HG03439 (cell line): ENCODE results near the gene SLC22A9.
"Not testable (repeated sequence)": the region's sequence is repeated elsewhere in the genome, so short reads cannot be mapped to it uniquely, and the experiment has no call there.

Experiments used
- ATAC-seq: cut with Tn5 transposase; IDR thresholded peaks from one replicate; pipeline ENCODE4 v1.9.1; 2021; ENCODE audit warnings: mild to moderate bottlenecking, moderate library complexity; ENCODE audit not compliant: unreplicated experiment

The SLC22A9 gene

DNA sequence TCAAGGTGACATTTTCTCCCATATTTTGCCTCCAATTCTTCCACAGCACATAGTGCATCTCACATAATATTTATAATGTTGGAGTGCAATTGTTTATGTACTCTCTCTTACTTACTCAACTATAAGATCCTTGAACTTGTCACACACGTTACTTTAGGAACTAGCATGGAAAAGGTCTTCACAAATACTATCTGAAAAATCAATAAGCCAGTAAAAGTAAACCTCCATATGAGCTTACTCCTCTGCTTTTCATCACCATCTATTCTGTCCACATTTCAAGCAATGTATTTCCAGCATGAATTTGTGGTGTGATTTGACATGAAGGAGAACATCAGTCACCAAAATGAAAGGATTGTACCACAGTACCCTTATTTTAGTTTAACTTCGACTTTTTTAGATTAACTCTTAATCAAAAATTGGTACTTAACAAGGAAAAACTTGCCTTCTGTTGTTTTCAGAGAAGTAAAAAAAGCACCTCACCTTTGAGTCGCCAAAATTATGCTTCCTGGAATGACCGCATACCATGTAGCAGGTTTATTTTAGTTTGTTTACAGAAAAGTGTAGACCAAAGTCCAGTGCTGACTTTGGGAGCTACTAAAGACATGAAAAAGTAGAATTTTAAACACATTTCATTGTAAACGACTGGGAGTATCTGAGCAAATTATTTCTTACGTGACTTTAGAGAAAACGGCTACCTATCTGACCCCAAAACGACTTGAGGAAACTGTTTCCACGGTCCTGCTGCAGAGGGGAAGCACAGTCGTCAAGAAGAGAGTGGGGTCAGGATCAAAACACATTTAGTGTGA is at the start of gene SLC22A9:
TSS of gene SLC22A9 (plus strand) at position 621 of the 806 bp plus-strand sequence. CDS start 272 bp downstream, outside the sequence.
- ATAC-seq = no peak

DNA sequence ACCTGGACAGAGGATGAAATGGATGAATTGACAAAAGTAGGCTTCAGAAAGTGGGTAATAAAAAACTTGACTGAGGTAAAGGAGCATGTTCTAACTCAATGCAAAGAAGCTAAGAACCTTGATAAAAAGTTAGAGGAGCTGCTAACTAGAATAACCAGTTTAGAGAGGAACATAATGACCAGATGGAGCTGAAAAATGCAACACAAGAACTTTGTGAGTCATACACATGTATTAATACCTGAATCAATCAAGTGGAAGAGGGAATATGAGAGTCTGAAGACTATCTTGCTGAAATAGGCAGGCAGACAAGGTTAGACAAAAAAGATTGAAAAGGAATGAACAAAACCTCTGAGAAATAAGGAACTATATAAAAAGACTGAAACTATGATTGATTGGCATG is 47.9 kb upstream of the SLC22A9 start:
- ATAC-seq = no peak

DNA sequence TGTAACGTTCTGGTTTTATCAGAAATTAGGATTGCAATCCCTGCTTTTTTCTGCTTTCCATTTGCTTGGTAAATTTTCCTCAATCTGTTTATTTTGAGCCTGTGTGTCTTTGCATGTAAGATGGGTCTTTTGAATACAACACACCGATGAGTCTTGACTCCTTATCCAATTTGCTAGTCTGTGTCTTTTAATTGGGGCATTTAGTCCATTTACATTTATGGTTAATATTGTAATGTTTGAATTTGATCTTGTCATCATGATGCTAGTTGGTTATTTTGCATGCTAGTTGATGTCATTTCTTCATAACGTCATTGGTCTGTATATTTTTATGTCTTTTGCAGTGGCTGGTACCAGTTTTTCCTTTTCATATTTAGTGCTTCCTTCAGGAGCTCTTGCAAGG is 34.5 kb upstream of the SLC22A9 start:
- ATAC-seq = not testable (repeated sequence)

DNA sequence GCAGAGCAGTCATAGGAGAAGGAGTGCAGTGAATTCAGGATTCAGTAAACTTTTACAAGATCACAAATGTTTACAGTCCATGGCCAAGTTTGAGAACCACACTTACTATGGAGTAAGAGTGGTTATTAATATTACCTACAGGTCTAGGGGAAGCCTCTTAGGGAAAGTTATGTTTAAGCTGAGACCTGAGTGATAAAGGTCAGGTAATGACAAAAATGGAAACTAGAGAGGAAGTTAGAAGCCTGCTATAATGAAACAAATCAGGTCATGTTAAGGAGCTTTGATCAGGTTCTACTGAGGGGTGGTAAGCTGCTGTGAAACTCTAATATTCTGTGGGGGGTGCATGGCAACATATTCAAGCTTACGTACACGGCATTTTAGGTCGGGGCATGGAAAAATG is 32.5 kb upstream of the SLC22A9 start:
- no peak for ATAC-seq

DNA sequence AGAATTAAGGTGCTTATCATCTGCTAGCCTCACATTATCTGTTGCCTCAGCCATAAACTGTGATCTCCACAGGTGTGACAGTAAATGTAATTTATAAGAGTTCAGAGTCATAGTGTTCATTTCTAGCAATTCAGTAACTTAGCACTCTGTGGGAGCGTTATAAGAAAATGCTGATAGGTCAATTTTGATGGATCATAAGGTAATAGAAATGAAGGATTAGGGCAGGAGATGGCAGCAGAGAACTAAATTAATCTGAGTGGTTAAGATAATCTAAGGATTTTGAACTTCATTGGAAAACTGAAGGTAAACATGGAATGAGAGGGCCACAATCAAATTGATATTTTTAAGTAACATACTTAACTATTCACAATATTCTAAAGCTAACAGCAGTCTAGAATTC is 26.5 kb upstream of the SLC22A9 start:
- ATAC-seq = no peak

DNA sequence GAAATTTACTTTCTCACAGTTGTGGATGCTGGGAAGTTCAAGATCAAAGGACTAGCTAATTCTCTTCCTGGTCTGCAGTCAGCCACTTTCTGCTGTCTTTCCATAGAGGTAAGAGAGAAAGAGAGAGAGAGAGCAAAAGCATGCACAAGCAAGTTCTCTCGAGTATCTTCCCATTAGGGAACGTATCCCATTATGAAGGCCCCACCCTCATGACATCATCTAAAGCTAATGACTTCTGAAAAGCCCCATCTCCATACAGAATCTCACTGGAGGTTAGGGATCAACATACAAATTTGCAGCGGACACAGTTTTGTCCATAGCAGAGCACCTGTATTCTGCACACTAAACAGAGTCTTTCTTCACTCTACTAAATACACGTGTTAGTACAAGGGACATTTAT is 17.4 kb upstream of the SLC22A9 start:
- ATAC-seq = no peak

DNA sequence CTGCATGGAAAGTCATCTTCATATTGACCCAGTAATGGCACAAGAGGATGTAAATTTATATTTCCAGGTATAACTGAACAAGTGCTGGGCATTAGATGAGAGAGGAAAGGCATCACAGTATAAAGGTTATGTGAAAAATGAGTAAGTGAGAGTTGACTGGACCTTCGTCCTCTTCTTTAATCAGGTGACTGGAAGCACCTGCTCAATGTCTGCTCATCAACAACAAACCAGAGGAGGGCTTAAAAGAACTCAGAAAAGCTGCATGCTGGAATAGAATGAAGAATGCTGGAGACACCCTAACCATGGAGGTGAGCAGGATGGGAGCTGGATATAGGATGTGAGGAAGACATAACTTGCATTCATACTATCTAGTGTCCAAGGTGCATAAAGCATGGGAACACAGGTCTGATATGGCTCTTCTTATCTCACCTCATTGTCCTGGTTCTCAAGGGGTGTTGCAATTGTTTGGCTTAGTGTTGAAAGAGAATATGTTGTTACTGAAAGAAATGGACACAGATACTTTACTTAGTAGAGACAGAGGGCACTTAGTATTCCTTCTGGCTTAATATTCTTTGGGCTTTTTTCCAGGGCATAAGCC is 7.3 kb upstream of the SLC22A9 start:
- no peak for ATAC-seq

GRCh38 chr11:63369971-63370588 is 495 bp downstream of the SLC22A9 start:
- no peak for ATAC-seq

DNA sequence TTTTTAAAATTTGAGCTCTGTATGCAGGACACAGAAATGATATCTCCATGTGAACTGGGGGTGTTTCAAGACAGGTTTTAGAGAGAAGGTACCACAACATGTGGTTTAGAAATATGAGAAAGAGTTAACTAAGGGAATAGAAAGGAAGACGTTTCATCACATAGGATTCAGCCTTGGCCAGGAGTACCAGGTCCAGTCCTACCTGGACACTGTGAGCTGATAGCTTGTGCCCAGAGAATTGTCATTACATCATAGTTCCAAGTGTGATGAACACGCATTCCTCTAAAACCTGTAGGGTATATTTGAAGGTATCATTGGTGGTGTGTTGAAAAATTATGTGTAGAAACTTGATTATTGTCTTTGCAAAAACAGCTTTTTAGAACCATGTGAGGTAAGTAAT is 1.8 kb downstream of the SLC22A9 start:
- ATAC-seq = no peak

- no peak for ATAC-seq
These were observed 5.8 kb downstream of the SLC22A9 start for GRCh38 chr11:63375434-63375833.

DNA sequence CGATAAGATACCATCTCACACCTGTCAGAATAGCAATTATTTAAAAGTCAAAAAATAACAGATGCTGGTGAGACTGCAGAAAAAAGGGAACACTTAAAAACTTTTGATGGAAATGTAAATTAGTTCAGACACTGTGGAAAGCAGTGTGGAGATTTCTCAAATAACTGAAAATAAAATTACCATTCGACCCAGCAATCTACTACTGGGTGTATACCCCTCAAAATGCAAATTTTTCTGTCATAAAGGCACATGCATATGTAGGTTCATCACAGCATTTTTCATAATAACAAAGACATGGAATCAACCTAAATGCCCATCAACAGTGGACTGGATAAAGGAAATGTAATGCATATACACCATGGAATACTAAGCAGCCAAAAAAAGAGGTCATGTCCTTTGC is 10.5 kb downstream of the SLC22A9 start:
- ATAC-seq = no peak

- ATAC-seq = no peak
These were observed 26.1 kb downstream of the SLC22A9 start for GRCh38 chr11:63395697-63396096.

DNA sequence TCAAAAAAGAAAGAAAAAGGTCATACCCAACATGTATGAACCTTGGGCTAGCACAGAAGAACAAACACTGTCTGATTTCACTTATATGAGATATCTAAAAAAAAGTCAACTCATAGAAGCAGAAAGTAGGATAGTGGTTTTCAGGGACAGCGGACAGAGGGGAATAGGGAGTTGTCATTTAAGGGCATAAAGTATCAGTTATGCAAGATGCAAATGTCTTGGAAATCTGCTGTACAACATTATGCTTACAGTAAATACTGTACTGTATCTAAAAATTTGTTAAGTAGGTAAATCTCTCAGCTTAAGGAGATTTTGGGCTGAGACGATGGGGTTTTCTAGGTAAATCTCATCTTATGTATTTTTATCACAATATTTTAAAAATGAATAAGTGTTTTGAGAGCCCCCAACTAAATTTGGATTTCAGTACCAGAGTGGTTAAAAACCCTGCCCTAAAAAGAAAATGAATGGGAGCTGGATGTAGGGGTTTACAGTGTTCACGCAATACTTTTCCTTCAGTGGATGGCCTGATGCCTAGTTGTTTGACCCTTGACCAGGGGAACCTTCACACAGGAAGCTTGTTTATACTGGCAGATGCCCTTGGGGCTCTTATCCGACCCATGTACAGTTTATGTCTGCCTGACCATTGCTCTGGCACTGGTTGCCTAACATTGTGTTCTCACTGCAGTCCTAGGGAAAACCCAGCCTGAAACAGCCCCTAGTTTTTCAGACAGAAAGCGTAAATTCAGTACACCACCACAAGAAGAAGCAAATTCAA is 34.8 kb downstream of the SLC22A9 start:
- ATAC-seq = no peak

DNA sequence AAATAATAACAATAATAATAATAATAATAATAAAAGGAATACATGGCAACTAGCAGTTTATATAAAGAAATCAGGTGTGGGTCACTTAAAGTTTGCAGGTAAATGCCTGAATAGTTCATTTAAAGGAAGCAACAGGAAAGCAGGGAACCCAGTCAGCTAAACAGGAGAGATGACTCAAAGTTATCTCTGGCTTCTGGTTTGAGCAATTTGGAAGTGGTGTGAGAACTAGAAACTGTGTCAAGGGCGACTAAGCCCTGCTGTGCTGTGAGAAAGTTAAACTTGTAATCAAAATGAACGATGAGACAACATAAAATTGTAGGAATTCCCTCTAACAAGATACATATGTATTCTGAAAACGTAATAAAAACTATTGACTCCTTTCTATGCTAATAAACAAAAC is 35.5 kb downstream of the SLC22A9 start:
- ATAC-seq = no peak

DNA sequence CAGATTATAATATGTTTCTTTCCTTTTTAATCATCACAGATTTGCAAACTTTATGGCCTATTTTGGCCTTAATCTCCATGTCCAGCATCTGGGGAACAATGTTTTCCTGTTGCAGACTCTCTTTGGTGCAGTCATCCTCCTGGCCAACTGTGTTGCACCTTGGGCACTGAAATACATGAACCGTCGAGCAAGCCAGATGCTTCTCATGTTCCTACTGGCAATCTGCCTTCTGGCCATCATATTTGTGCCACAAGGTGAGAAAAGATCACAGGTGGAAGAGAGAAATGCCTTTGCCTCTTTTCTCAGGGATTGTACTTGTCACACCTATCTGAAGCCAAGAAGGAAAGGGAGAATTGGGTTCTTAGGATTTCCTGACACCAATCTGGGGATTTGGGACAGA is 36.9 kb downstream of the SLC22A9 start:
- ATAC-seq = no peak

GRCh38 chr11:63417174-63417852 is 47.7 kb downstream of the SLC22A9 start:
- no peak for ATAC-seq

DNA sequence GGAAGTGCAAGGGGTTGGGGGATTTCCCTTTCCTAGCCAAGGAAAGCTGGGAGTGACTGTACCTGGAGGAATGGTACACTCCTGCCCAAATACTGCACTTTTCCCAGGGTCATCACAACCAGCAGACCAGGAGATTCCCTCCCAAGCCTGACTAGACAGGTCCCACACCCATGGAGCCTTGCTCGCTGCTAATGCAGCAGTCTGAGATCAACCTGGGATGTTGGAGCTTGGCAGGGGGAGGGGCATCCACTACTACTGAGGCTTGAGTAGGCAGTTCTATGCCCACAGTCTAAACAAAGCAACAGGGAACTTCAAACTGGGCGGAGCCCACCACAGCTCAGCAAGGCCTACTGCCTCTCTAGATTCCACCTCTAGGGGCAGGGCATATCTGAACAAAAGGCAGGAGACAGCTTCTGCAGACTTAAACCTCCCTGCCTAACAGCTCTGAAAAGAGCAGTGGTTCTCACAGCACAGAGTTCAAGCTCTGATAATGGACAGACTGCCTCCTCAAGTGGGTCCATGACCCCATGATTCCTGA is 58.5 kb downstream of the SLC22A9 start:
- ATAC-seq = no peak

- ATAC-seq = not testable (repeated sequence)
These were observed 61.1 kb downstream of the SLC22A9 start for GRCh38 chr11:63430731-63431130.

DNA sequence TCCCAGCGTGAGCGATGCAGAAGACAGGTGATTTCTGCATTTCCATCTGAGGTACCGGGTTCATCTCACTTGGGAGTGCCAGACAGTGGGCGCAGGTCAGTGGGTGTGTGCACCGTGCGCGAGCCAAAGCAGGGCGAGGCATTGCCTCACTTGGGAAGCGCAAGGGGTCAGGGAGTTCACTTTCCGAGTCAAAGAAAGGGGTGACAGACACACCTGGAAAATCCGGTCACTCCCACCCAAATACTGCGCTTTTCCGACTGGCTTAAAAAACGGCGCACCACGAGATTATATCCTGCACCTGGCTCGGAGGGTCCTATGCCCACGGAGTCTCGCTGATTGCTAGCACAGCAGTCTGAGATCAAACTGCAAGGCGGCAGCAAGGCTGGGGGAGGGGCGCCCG is 65.8 kb downstream of the SLC22A9 start:
- ATAC-seq = not testable (repeated sequence)

DNA sequence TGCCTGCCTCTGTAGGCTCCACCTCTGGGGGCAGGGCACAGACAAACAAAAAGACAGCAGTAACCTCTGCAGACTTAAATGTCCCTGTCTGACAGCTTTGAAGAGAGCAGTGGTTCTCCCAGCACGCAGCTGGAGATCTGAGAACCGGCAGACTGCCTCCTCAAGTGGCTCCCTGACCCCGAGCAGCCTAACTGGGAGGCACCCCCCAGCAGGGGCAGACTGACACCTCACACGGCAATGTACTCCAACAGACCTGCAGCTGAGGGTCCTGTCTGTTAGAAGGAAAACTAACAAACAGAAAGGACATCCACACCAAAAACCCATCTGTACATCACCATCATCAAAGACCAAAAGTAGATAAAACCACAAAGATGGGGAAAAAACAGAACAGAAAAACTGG is 66.2 kb downstream of the SLC22A9 start:
- not testable (repeated sequence) for ATAC-seq

DNA sequence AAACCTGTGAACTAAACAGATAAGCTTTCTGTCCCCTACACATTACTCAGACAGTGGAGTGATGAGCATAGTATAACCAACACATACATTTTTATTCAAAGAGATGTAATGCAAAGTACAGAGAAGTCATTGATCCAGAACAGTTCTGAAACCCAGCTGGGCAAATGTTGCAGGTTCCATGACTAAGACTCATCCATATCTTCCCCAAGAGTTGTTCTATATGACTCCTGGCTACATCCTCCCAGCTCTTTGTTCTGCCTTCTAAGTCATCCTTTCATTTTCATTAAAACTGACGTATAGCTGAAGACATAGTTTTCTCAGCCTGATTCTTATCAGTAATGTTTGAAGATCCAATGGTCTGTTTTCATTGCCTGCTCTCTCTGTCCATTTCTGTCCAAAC is 74.1 kb downstream of the SLC22A9 start:
- no peak for ATAC-seq
